Lung (tissue), 12 donors: ENCODE data around the gene IGDCC3. TPM values are rescaled to one million over a fixed set of nuclear protein-coding genes. Genes with fewer than 3 reads are reported as not detected.

Experiments
- ATAC-seq: fragments of 200-7000 bp; cut with Tn5 transposase; one replicate; pipeline ENCODE4 v1.9.1; 2020; ENCODE audit warnings: moderate number of reproducible peaks; ENCODE audit not compliant: insufficient read depth, low FRiP score
- DNase-seq, 3 donors: peaks; one replicate each; pipeline ENCODE4 v3.0.0-alpha.2; 2013 to 2017
- H3K27ac ChIP-seq, 2 donors: one replicate each; pipeline ENCODE4 v1.5.1; 2013; ENCODE audit warnings: mild to moderate bottlenecking in 2 of 2, moderate library complexity in 2 of 2, control low read depth in 1 of 2, inconsistent platforms in 1 of 2, low read depth in 1 of 2, low read length in 1 of 2
- H3K27me3 ChIP-seq, 3 donors: one replicate each; pipeline ENCODE4 v1.5.1; 2013; ENCODE audit warnings: low read length in 2 of 3; ENCODE audit not compliant: control insufficient read depth in 3 of 3, insufficient read depth in 3 of 3
- H3K36me3 ChIP-seq, 4 donors: one replicate each; pipeline ENCODE4 v1.5.1; 2013; ENCODE audit warnings: low read length in 4 of 4, mild to moderate bottlenecking in 1 of 4, moderate library complexity in 1 of 4; ENCODE audit not compliant: control insufficient read depth in 4 of 4, insufficient read depth in 4 of 4
- H3K4me1 ChIP-seq, 5 donors: one replicate each; pipeline ENCODE4 v1.5.1; 2013; ENCODE audit warnings: low read length in 5 of 5, mild to moderate bottlenecking in 2 of 5, moderate library complexity in 1 of 5; ENCODE audit not compliant: control insufficient read depth in 5 of 5, insufficient read depth in 5 of 5
- H3K4me3 ChIP-seq: one replicate; pipeline ENCODE4 v1.5.1; 2013; ENCODE audit warnings: mild to moderate bottlenecking, control low read depth, moderate library complexity
- H3K9ac ChIP-seq, 2 donors: one replicate each; pipeline ENCODE4 v1.5.1; 2013; ENCODE audit warnings: low read length in 2 of 2, control low read depth in 1 of 2; ENCODE audit not compliant: insufficient read depth in 1 of 2
- H3K9me3 ChIP-seq, 4 donors: one replicate each; pipeline ENCODE4 v1.5.1; 2013; ENCODE audit warnings: low read length in 3 of 4, mild to moderate bottlenecking in 1 of 4, moderate library complexity in 1 of 4; ENCODE audit not compliant: control insufficient read depth in 4 of 4, insufficient read depth in 3 of 4
- CTCF ChIP-seq: IDR thresholded peaks from 2 replicates; pipeline ENCODE4 v1.5.1; 2012; ENCODE audit warnings: mild to moderate bottlenecking; ENCODE audit errors: control extremely low read depth, extremely low read depth
- WGBS, 2 donors: extraction: QIAGEN DNeasy Blood & Tissue Kit; methylation state at CpG; one replicate each; pipeline ENCODE4 v1.1.7; 2013; 5-methylcytosine and 5-hydroxymethylcytosine counted together
- polyA plus RNA-seq, 2 donors: library from polyadenylated mRNA; stranded (reverse); fragments of 200-250 nt; gene quantifications; one replicate each; pipeline ENCODE4 v1.2.1, GENCODE V29; 2013
- total RNA-seq, 2 donors: library from RNA; depleted of rRNA in 1 of 2; stranded (reverse); fragments of >200 nt in 1 of 2; gene quantifications; one replicate each; pipeline ENCODE4 v1.2.1, GENCODE V29; 2014 to 2021
- donor health status: control.
- donor health status: control.
- donor health status: Bipolar disorder and iron deficiency.
- donor health status: healthy.
- donor health status: DM: yes; HTN: yes; CAD: no.

IGDCC3 gene
- total and polyA plus RNA-seq, 4 donors, result 0.09 to 1.3 TPM; not detected in 2

GRCh38 chr15:65414841-65415621 lies 37.2 kb upstream of the IGDCC3 start:
- 58 to 69% methylated on average over 14 of the region's 14 CpGs for WGBS, 2 donors
- no peaks in the 10 kb centered on the region for H3K9me3 ChIP-seq
- H3K4me1 ChIP-seq, result peaks cover 0 to 58% (median 20%) of the 10 kb centered on the region in 5 donors
- H3K27me3 ChIP-seq, result no peaks in the 10 kb centered on the region
- TF ChIP-seq CTCF, result no peak
- no peak overlapping the region for H3K27ac ChIP-seq
- no peak for ATAC-seq
- no peak overlapping the region for H3K4me3 ChIP-seq
- DNase-seq, result peak; percentile 88 to 91 (median 91)
- peak overlapping the region in 1 of 2 donors; percentile 57 for H3K9ac ChIP-seq
- peaks cover 0 to 3% (median 0%) of the 10 kb centered on the region in 4 donors for H3K36me3 ChIP-seq

- DNase-seq, result no peak
- Histone ChIP-seq H3K9me3 (no peaks in the 10 kb centered on the region), H3K9ac (no peak overlapping the region), H3K27me3 (no peaks in the 10 kb centered on the region), H3K27ac (no peak overlapping the region), H3K36me3 (peaks cover 0 to 8% (median 0%) of the 10 kb centered on the region in 4 donors), H3K4me3 (no peak overlapping the region), H3K4me1 (peaks cover 0 to 58% (median 20%) of the 10 kb centered on the region in 5 donors)
- ATAC-seq, result no peak
- WGBS, 2 donors, result 86 to 91% methylated on average over 6 of the region's 6 CpGs
- no peak for TF ChIP-seq CTCF
These were observed 36.0 kb upstream of the IGDCC3 start for GRCh38 chr15:65413760-65414144.

- Histone ChIP-seq H3K36me3 (peaks cover 0 to 8% (median 0%) of the 10 kb centered on the region in 4 donors), H3K4me1 (peaks cover 0 to 55% (median 20%) of the 10 kb centered on the region in 5 donors), H3K9ac (no peak overlapping the region), H3K4me3 (no peak overlapping the region), H3K27me3 (no peaks in the 10 kb centered on the region), H3K9me3 (no peaks in the 10 kb centered on the region), H3K27ac (no peak overlapping the region)
- ATAC-seq, result no peak
- DNase-seq, result no peak
- TF ChIP-seq CTCF, result no peak
These were observed 35.4 kb upstream of the IGDCC3 start for GRCh38 chr15:65413051-65413759.
